ENCODE measurements around the gene SYT12.

DNA sequence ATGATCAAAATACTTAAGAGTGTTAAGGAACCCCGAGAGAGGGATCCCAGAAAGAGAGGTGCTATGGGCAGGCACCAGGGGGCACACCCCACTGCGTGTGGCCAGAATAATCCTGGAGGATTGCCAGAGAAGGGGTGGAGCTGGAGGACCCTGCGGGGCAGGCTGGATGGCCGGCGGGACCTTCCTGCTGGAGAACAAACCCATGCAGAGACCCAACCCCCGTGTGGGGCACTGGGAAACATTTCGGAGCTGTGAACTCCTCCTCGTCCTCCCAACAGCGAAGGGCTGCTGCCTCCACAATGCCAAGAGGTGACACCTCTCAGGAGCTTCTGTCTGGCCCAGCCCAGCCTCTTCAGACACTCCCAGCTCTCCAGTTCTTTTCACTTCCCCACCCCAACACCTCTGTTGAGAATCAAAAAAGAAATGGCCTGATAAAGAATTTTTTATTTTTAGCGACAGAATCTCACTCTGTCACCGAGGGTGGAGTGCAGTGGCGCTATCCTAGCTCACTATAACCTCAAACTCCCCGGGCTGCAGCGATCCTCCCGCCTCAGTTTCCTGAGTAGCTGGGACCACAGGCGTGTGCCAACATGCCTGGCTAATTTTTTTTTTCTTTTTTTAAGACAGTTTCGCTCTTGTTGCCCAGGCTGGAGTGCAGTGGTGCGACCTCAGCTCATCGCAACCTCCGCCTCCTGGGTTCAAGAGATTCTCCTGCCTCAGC lies 59.3 kb downstream of the SYT12 start:
- TF ChIP-seq CTCF (IDR thresholded peaks at IDR 0.05) (no peak), POLR2A (IDR thresholded peaks at IDR 0.05) (no peak)
